Articular chondrocyte of knee joint (primary cell): Measurements from ENCODE around the gene MRPL24. TPM values are rescaled to one million over a fixed set of nuclear protein-coding genes. Genes with fewer than 3 reads are reported as not detected.

ENCODE experiments used
- total RNA-seq: library from RNA; depleted of rRNA; stranded (reverse); fragments of >200 nt; gene quantifications from 2 replicates; pipeline ENCODE4 v1.2.3, GENCODE V29; 2012

The MRPL24 gene
- 28.9 and 35.8 TPM in 2 replicates for total RNA-seq

GRCh38 chr1:156740741-156741480 is at the start of gene MRPL24:
Gene MRPL24, minus strand, starts transcription at chr1:156741088. Its CDS starts 2,384 bp downstream, at chr1:156738704.

GRCh38 chr1:156767101-156767878 is 26.4 kb upstream of the MRPL24 start, which contains the start of gene PRCC:
Gene PRCC, plus strand, starts transcription at chr1:156767535. Its CDS starts 237 bp downstream, at chr1:156767772.

GRCh38 chr1:156751451-156751756 is 10.5 kb upstream of the MRPL24 start, which contains the start of gene HDGF:
Gene HDGF, minus strand, starts transcription at chr1:156751675. Its CDS starts 246 bp downstream, at chr1:156751429.

GRCh38 chr1:156728599-156729462 is 12.1 kb downstream of the MRPL24 start, which contains the start of gene ISG20L2:
Gene ISG20L2, minus strand, starts transcription at chr1:156728766. Its CDS starts 1,114 bp downstream, at chr1:156727652.

GRCh38 chr1:156727926-156728598 is 12.8 kb downstream of the MRPL24 start, which contains the start of gene METTL25B:
Gene METTL25B, plus strand, starts transcription at chr1:156728469. Its CDS starts 636 bp downstream, at chr1:156729105.

GRCh38 chr1:156705321-156705917 is 35.5 kb downstream of the MRPL24 start, which contains the start of gene CRABP2:
Gene CRABP2, minus strand, starts transcription at chr1:156705583. Its CDS starts 137 bp downstream, at chr1:156705446.

Other genes with a start within 250 kb of the MRPL24 start
- 14.7 and 19.6 TPM in 2 replicates for gene MEF2D, start 240.3 kb downstream of the MRPL24 start, total RNA-seq
- gene IQGAP3, start 168.5 kb downstream of the MRPL24 start, total RNA-seq = 17.2 and 19.9 TPM in 2 replicates
- gene TTC24, start 161.4 kb downstream of the MRPL24 start, total RNA-seq = not detected in 2 replicates
- 49.9 and 52.4 TPM in 2 replicates for gene NAXE, start 149.3 kb downstream of the MRPL24 start, total RNA-seq
- gene GPATCH4, start 139.6 kb downstream of the MRPL24 start, total RNA-seq = 10.5 and 10.6 TPM in 2 replicates
- gene HAPLN2, start 121.7 kb downstream of the MRPL24 start, total RNA-seq = not detected in 2 replicates
- gene BCAN, start 99.0 kb downstream of the MRPL24 start, total RNA-seq = not detected in 2 replicates
- 0.26 and 0.65 TPM in 2 replicates for gene NES, start 63.7 kb downstream of the MRPL24 start, total RNA-seq
- gene CRABP2, start 35.5 kb downstream of the MRPL24 start, total RNA-seq = 1.6 and 3.0 TPM in 2 replicates
- gene METTL25B, start 12.6 kb downstream of the MRPL24 start, total RNA-seq = 8.5 and 10.8 TPM in 2 replicates
- gene ISG20L2, start 12.3 kb downstream of the MRPL24 start, total RNA-seq = 15.6 and 19.5 TPM in 2 replicates
- gene HDGF, start 10.6 kb upstream of the MRPL24 start, total RNA-seq = 131 and 139 TPM in 2 replicates
- gene PRCC, start 26.4 kb upstream of the MRPL24 start, total RNA-seq = 21.9 and 22.0 TPM in 2 replicates
- gene SH2D2A, start 75.8 kb upstream of the MRPL24 start, total RNA-seq = 0.52 TPM in 1 of 2 replicates, not detected in the other
- gene INSRR, start 118.0 kb upstream of the MRPL24 start, total RNA-seq = under 0.01 TPM in 1 of 2 replicates, not detected in the other
- 0.11 TPM in 1 of 2 replicates, not detected in the other for gene NTRK1, start 119.8 kb upstream of the MRPL24 start, total RNA-seq
- gene PEAR1, start 152.6 kb upstream of the MRPL24 start, total RNA-seq = 4.2 and 5.5 TPM in 2 replicates
- not detected in 2 replicates for gene LRRC71, start 179.5 kb upstream of the MRPL24 start, total RNA-seq